ENCODE data around the gene WDR82. TPM values are rescaled to one million over a fixed set of nuclear protein-coding genes. Genes with fewer than 3 reads are reported as not detected.

Gene WDR82
- total RNA-seq, 4 donors from 2014 or later: 24.6 to 128 (median 70.3) TPM

DNA sequence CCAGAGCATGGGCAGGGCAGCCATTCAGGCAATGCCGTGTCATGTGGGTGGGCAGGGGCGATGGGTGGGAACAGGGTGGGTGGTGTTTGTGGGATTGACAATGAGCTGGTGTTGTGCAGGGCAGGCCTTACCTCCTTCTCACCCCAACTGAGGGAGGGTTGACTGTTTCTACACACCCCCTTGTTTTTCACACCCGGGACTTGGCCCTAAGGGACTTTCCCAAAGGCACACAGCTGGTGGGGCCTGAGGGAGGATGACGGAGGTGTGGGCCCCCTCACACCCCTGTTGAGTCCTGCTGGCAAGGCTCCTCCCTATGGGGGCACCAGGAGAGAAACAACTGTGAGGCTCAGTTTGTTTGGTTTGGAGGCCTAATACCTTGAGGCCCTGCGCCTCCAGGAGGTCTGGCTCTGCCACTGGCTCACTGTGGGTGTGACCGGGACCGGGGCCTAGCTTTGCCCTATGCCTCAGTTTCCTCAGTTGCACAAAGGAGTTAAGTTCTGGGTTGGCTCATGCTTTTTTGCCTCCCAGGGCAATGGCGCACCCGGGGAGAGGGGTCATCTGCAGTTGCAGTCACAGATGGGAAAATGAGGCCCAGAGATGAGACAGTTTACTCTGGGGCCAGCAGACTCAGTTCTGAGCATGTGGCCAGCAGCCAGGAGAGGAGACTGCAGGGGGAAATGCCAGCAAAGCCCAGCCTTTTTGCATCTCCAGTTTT, 32.6 kb upstream of the WDR82 start:
- no peak for TF ChIP-seq POLR2A (IDR thresholded peaks at IDR 0.05)
- TF ChIP-seq, protein P1, sequence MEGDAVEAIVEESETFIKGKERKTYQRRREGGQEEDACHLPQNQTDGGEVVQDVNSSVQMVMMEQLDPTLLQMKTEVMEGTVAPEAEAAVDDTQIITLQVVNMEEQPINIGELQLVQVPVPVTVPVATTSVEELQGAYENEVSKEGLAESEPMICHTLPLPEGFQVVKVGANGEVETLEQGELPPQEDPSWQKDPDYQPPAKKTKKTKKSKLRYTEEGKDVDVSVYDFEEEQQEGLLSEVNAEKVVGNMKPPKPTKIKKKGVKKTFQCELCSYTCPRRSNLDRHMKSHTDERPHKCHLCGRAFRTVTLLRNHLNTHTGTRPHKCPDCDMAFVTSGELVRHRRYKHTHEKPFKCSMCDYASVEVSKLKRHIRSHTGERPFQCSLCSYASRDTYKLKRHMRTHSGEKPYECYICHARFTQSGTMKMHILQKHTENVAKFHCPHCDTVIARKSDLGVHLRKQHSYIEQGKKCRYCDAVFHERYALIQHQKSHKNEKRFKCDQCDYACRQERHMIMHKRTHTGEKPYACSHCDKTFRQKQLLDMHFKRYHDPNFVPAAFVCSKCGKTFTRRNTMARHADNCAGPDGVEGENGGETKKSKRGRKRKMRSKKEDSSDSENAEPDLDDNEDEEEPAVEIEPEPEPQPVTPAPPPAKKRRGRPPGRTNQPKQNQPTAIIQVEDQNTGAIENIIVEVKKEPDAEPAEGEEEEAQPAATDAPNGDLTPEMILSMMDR (IDR thresholded peaks at IDR 0.05): no peak
- DNase-seq: no peak
- no peak overlapping the region for H3K4me3 ChIP-seq
- intact Hi-C loops (cut with DNase I; ENCODE audit: low total_unique reads): no loop called here
- no peak overlapping the region for H3K27ac ChIP-seq
- no peaks in the 10 kb centered on the region for H3K36me3 ChIP-seq
- no peaks in the 10 kb centered on the region for H3K9me3 ChIP-seq
- H3K4me1 ChIP-seq: no peaks in the 10 kb centered on the region
- H3K27me3 ChIP-seq: no peaks in the 10 kb centered on the region

DNA sequence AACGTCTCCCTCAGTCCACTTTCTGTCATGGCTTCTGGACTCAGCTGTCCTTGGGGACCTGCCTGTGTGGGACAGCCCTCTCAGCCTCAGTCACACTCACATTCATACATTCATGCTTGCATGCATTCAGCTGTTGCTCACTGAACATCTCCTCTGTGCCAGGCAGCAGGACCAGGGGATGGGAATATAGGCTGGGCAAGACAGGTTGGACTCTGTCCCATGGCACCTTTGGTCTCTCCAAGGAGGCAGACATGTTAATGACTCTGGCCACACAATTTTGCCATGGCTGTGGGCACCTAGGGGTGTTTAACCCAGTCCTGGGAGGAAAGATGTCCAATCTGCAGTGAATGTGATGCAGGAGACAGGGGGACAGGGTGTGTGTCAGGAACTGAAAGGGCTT, 29.9 kb upstream of the WDR82 start:
- no peak overlapping the region for H3K4me3 ChIP-seq
- H3K27me3 ChIP-seq: no peaks in the 10 kb centered on the region
- no peak for TF ChIP-seq POLR2A (IDR thresholded peaks at IDR 0.05)
- TF ChIP-seq, protein P1 (IDR thresholded peaks at IDR 0.05): no peak
- intact Hi-C loops (cut with DNase I; ENCODE audit: low total_unique reads): no loop called here
- DNase-seq: no peak
- H3K27ac ChIP-seq: no peak overlapping the region
- no peaks in the 10 kb centered on the region for H3K36me3 ChIP-seq
- H3K4me1 ChIP-seq: no peaks in the 10 kb centered on the region
- no peaks in the 10 kb centered on the region for H3K9me3 ChIP-seq

DNA sequence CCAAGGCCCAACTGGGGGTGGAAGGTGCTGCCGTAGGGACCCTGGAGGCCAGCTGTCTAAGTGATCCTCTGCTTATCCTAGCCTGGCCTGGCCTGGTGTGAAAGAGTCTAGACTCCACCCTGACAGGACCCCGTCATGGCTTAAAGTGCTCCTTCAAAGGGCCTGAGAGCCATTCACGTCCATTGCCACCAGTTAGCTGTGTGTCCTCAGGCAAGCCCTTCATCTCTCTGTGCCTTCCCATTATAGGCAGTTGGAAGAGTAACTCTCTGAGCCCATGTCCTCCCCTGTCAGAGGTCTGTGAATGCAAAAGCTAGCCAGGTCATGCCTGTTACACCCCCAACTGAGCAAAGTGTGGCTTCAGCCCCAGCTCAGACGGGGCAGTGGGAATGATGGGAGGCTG, 28.5 kb upstream of the WDR82 start:
- Histone ChIP-seq H3K36me3 (no peaks in the 10 kb centered on the region), H3K4me1 (no peaks in the 10 kb centered on the region), H3K4me3 (no peak overlapping the region), H3K9me3 (no peaks in the 10 kb centered on the region), H3K27me3 (no peaks in the 10 kb centered on the region), H3K27ac (no peak overlapping the region)
- no peak for DNase-seq
- intact Hi-C loops (cut with DNase I; ENCODE audit: low total_unique reads): no loop called here
- TF ChIP-seq, protein P1 (IDR thresholded peaks at IDR 0.05): no peak
- TF ChIP-seq POLR2A (IDR thresholded peaks at IDR 0.05): no peak

DNA sequence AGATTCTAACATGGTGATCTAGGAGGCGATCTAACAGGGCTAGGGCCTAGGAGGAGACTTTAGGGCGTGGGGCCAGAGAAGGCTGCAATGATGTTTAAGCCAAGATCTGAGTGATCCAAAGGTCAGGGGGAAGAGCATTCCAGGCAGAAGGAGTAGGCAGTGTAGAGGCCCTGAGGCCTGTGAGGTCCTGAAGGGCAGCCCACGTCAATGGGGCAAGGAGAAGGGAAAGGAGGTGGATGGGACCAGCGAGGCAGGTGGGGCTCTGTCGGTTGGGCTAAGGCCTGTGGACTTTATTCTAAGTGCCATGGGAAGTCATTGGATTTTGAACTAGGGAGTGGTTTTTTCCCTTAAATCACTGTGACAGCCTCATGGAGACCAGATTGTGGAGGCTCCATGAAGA, 27.5 kb upstream of the WDR82 start:
- intact Hi-C loops (cut with DNase I; ENCODE audit: low total_unique reads): no loop called here

GRCh38 chr3:52303811-52304210, 25.4 kb upstream of the WDR82 start:
- Histone ChIP-seq H3K4me3 (no peak overlapping the region), H3K27ac (no peak overlapping the region), H3K36me3 (no peaks in the 10 kb centered on the region), H3K9me3 (no peaks in the 10 kb centered on the region), H3K27me3 (no peaks in the 10 kb centered on the region), H3K4me1 (peaks cover 0 to 6% of the 10 kb centered on the region in 2 donors)
- DNase-seq: no peak
- intact Hi-C loops (cut with DNase I; ENCODE audit: low total_unique reads): no loop called here
- TF ChIP-seq, protein P1 (IDR thresholded peaks at IDR 0.05): no peak
- no peak for TF ChIP-seq POLR2A (IDR thresholded peaks at IDR 0.05)

More for the DNA sequence above, 27.5 kb upstream of the WDR82 start:
- TF ChIP-seq, protein P1 (IDR thresholded peaks at IDR 0.05): no peak
- no peak for TF ChIP-seq POLR2A (IDR thresholded peaks at IDR 0.05)
- Histone ChIP-seq H3K27ac (no peak overlapping the region), H3K4me1 (no peaks in the 10 kb centered on the region), H3K27me3 (no peaks in the 10 kb centered on the region), H3K9me3 (no peaks in the 10 kb centered on the region), H3K36me3 (no peaks in the 10 kb centered on the region), H3K4me3 (no peak overlapping the region)
- no peak for DNase-seq

Measured in uterus (tissue), 4 donors.